ENCODE results near the gene IQGAP2.

IQGAP2 gene

DNA sequence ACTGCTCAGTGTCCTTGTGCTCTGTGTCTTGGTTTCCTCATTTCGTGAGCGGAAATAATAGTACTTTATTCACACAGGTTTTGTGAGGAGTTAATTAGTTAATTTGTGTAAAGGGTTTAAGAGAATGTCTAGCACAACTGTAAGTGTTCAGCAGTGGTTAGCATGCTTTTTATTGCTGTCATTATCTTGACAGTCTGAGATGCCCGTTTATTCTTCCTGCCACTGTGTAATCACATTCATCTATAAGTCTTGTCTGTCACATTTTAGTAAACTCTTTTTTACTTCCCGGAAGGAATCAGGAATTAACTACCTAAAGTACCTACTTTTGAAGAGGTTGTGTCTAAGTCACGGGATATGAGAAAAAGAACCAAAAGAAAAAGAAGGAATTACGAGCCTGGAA is 38.0 kb downstream of the IQGAP2 start:
- Histone ChIP-seq H3K9ac (ENCODE audit: low read length) (no peak overlapping the region), H3K27me3 (ENCODE audit: control insufficient read depth in 1 of 2, insufficient read depth in 2 of 2, low read length in 2 of 2) (no peaks in the 10 kb centered on the region), H3K4me3 (ENCODE audit: low read depth in 1 of 2, low read length in 2 of 2) (no peak overlapping the region), H3K4me1 (ENCODE audit: insufficient read depth, low read length) (no peaks in the 10 kb centered on the region), H3K36me3 (ENCODE audit: insufficient read depth, low read length) (no peaks in the 10 kb centered on the region), H3K9me3 (ENCODE audit: low read length) (no peaks in the 10 kb centered on the region), H3K27ac (ENCODE audit: low read depth, low read length) (no peak overlapping the region)

DNA sequence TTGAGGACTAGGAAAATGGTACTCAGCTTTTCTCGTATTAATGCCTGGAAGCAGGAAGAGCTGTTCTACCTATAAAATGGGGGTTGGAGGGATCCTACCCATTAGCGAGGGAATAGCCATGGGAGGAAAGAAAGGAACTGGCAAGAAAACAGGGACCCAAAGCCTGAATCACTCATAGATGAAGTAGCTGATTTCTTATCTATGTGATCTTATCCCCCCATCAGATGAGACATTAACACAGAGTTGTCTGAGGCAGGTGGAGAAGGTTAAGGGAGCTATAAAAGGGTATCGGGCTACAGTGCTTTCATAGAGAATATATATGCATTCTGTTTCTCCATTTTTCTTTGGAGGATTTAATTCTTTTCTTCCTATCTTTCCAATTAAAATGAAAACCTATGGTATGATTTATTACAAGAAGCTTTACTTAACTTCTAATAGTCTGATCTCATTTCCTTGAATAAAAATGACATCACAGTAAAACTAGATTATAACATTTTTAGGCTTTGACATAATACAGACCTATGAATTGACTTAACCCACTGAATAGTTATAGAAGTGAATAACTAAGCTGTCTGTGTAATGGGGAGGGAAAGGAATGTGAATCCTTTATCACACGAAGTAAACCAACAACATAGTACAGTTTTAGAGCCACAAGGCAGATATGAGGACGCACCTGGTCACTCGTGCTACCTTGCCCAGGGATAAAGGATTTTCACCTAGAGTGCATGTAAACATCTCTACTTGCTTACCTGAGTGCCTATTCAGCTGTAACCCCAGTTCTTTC is 39.0 kb downstream of the IQGAP2 start:
- Histone ChIP-seq H3K4me3 (ENCODE audit: low read depth in 1 of 2, low read length in 2 of 2) (no peak overlapping the region), H3K9ac (ENCODE audit: low read length) (no peak overlapping the region), H3K36me3 (ENCODE audit: insufficient read depth, low read length) (no peaks in the 10 kb centered on the region), H3K27me3 (ENCODE audit: control insufficient read depth in 1 of 2, insufficient read depth in 2 of 2, low read length in 2 of 2) (no peaks in the 10 kb centered on the region), H3K27ac (ENCODE audit: low read depth, low read length) (no peak overlapping the region), H3K4me1 (ENCODE audit: insufficient read depth, low read length) (no peaks in the 10 kb centered on the region), H3K9me3 (ENCODE audit: low read length) (no peaks in the 10 kb centered on the region)

DNA sequence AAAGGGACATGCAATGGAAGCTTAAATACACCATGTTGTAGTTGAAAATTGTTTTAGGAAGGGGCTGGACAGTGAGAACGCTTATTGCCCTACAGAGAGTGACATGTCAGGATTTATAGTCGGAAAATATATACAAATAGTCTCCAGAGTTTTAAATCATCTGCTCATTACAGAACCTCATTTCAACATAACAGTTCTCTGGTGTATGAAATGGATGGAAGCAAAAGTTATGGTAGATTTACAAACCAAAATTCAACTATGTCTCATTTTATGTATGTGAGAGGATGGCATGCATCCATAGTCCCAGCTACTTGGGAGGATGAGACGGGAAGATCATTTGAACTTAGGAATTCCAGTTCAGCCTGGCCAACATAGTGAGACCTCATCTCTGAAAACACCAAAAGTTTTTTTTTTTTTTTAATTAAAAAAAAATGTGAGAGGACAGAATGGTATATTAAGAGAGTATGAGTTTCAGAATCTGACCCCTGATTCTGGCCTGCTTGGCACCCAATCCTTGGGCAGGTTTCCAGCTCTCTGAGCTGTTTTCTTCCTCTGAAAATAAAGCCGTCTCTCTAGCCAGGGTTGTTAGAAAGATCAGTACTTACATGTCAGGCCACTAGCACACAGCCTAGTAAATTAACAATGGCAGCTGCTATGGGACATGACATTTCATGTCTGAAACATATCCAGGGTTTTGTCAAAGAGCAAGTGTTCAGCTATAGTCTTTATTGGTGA is 40.1 kb downstream of the IQGAP2 start:
- no peak overlapping the region for H3K27ac ChIP-seq (ENCODE audit: low read depth, low read length)
- H3K36me3 ChIP-seq (ENCODE audit: insufficient read depth, low read length), result no peaks in the 10 kb centered on the region
- no peaks in the 10 kb centered on the region for H3K9me3 ChIP-seq (ENCODE audit: low read length)
- no peaks in the 10 kb centered on the region for H3K4me1 ChIP-seq (ENCODE audit: insufficient read depth, low read length)
- H3K27me3 ChIP-seq (ENCODE audit: control insufficient read depth in 1 of 2, insufficient read depth in 2 of 2, low read length in 2 of 2), result no peaks in the 10 kb centered on the region
- no peak overlapping the region for H3K9ac ChIP-seq (ENCODE audit: low read length)
- H3K4me3 ChIP-seq (ENCODE audit: low read depth in 1 of 2, low read length in 2 of 2), result no peak overlapping the region

DNA sequence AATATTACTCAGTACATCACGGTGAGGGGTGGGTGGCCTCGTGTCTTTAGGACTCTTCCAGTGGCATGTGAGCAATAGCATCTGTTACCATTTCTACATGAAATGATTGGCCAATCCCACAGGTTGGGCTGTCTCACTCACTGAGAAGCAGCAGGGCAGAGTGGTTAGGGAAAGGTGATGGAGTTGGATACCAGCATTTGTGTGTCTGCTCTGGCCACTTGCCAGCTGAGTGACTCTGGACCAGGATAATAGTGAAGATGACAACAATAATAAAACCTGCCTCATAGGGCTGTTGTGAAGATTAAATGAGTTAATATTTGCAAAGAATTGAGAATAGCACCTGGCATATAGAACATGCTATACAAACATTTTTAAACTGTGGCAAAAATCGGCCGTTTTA is 42.0 kb downstream of the IQGAP2 start:
- Histone ChIP-seq H3K27me3 (ENCODE audit: control insufficient read depth in 1 of 2, insufficient read depth in 2 of 2, low read length in 2 of 2) (no peaks in the 10 kb centered on the region), H3K4me3 (ENCODE audit: low read depth in 1 of 2, low read length in 2 of 2) (no peak overlapping the region), H3K9me3 (ENCODE audit: low read length) (no peaks in the 10 kb centered on the region), H3K9ac (ENCODE audit: low read length) (no peak overlapping the region), H3K36me3 (ENCODE audit: insufficient read depth, low read length) (no peaks in the 10 kb centered on the region), H3K27ac (ENCODE audit: low read depth, low read length) (no peak overlapping the region), H3K4me1 (ENCODE audit: insufficient read depth, low read length) (peaks cover 6% of the 10 kb centered on the region)

DNA sequence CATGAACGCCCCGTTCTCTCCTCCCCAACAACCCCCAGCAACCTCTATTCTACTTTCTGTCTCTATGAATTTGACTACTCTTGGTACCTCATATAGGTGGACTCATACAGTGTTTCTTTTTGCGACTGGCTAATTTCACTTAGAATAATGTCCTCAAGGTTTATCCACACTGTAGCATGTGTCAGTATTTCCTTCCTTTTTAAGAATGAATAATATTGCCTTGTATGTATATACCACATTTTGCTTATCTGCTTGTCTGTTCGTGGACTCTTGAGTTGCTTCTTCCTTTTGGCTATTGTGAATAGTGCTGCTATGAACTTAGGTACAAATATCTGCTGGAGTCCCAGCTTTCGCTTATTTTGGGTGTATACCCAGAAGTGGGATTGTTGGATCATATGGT is 42.7 kb downstream of the IQGAP2 start:
- no peak overlapping the region for H3K9ac ChIP-seq (ENCODE audit: low read length)
- H3K4me3 ChIP-seq (ENCODE audit: low read depth in 1 of 2, low read length in 2 of 2), result no peak overlapping the region
- no peaks in the 10 kb centered on the region for H3K27me3 ChIP-seq (ENCODE audit: control insufficient read depth in 1 of 2, insufficient read depth in 2 of 2, low read length in 2 of 2)

DNA sequence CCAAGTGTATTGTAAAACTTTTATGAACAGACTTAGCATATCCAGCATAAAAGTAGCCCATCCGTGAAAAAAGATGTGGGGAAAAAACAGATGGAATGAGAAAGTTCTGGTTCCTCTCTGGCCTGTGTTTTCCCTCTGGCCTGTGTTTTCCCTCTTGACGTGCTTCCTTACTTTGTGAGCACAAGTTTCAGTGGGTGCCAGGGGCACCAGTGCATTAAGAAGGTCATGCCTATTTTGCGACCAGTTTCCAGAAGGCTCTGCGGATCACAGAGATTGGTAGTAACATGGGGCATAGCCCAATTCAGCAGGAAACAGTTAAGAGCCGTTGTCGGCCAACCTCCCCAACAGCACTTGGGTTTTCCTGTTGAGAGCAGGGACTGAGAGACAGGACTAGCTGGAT is 43.7 kb downstream of the IQGAP2 start:
- Histone ChIP-seq H3K9ac (ENCODE audit: low read length) (no peak overlapping the region), H3K4me1 (ENCODE audit: insufficient read depth, low read length) (peaks cover 16% of the 10 kb centered on the region), H3K27me3 (ENCODE audit: control insufficient read depth in 1 of 2, insufficient read depth in 2 of 2, low read length in 2 of 2) (no peaks in the 10 kb centered on the region), H3K36me3 (ENCODE audit: insufficient read depth, low read length) (no peaks in the 10 kb centered on the region), H3K27ac (ENCODE audit: low read depth, low read length) (no peak overlapping the region), H3K4me3 (ENCODE audit: low read depth in 1 of 2, low read length in 2 of 2) (no peak overlapping the region), H3K9me3 (ENCODE audit: low read length) (no peaks in the 10 kb centered on the region)

More for the DNA sequence above, 42.7 kb downstream of the IQGAP2 start:
- no peaks in the 10 kb centered on the region for H3K36me3 ChIP-seq (ENCODE audit: insufficient read depth, low read length)
- no peak overlapping the region for H3K27ac ChIP-seq (ENCODE audit: low read depth, low read length)
- H3K9me3 ChIP-seq (ENCODE audit: low read length), result no peaks in the 10 kb centered on the region
- peaks cover 14% of the 10 kb centered on the region for H3K4me1 ChIP-seq (ENCODE audit: insufficient read depth, low read length)

DNA sequence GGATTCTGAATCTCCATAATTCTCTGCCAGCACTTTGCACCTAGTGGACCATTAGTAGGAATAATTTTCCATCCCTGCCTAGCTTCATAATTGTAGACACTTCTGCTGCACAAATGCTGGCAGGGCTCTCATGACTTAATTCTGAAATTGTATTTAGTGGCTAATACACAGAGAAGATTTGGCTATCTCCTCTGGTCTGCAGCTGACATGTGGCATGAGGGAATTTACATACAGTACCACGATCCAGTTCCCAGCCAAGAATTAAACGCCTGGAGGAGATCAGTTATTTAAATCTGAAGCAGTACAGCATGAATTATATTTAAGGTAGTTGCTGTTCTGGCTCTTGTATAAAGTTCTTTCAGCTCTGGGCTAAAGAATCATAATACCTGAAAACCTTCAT is 46.5 kb downstream of the IQGAP2 start:
- no peak overlapping the region for H3K27ac ChIP-seq (ENCODE audit: low read depth, low read length)
- H3K36me3 ChIP-seq (ENCODE audit: insufficient read depth, low read length), result no peaks in the 10 kb centered on the region
- H3K27me3 ChIP-seq (ENCODE audit: control insufficient read depth in 1 of 2, insufficient read depth in 2 of 2, low read length in 2 of 2), result no peaks in the 10 kb centered on the region
- H3K9ac ChIP-seq (ENCODE audit: low read length), result no peak overlapping the region
- H3K4me1 ChIP-seq (ENCODE audit: insufficient read depth, low read length), result peaks cover 16% of the 10 kb centered on the region
- no peaks in the 10 kb centered on the region for H3K9me3 ChIP-seq (ENCODE audit: low read length)
- no peak overlapping the region for H3K4me3 ChIP-seq (ENCODE audit: low read depth in 1 of 2, low read length in 2 of 2)

DNA sequence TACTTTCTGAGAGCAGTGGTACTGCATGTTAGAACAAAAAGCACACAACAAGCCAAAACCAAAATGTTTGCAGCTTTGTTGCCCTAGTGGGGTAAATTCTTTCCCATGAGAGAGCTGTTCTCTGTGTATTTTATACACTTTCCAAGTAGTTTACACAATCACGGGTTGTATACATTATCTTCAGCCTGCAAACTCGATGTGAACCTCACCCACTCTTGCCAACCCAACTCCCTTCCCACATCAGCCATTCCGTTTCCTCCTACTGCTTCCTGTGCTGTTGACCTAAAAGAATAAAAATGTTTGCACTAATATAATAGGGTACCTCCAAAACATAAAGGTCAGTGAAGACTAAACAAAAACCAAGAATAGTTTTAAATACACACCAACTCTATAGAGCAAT is 47.0 kb downstream of the IQGAP2 start:
- H3K9me3 ChIP-seq (ENCODE audit: low read length), result no peaks in the 10 kb centered on the region
- H3K36me3 ChIP-seq (ENCODE audit: insufficient read depth, low read length), result no peaks in the 10 kb centered on the region
- H3K27ac ChIP-seq (ENCODE audit: low read depth, low read length), result no peak overlapping the region
- peaks cover 16% of the 10 kb centered on the region for H3K4me1 ChIP-seq (ENCODE audit: insufficient read depth, low read length)
- no peak overlapping the region for H3K4me3 ChIP-seq (ENCODE audit: low read depth in 1 of 2, low read length in 2 of 2)
- H3K27me3 ChIP-seq (ENCODE audit: control insufficient read depth in 1 of 2, insufficient read depth in 2 of 2, low read length in 2 of 2), result no peaks in the 10 kb centered on the region
- no peak overlapping the region for H3K9ac ChIP-seq (ENCODE audit: low read length)

DNA sequence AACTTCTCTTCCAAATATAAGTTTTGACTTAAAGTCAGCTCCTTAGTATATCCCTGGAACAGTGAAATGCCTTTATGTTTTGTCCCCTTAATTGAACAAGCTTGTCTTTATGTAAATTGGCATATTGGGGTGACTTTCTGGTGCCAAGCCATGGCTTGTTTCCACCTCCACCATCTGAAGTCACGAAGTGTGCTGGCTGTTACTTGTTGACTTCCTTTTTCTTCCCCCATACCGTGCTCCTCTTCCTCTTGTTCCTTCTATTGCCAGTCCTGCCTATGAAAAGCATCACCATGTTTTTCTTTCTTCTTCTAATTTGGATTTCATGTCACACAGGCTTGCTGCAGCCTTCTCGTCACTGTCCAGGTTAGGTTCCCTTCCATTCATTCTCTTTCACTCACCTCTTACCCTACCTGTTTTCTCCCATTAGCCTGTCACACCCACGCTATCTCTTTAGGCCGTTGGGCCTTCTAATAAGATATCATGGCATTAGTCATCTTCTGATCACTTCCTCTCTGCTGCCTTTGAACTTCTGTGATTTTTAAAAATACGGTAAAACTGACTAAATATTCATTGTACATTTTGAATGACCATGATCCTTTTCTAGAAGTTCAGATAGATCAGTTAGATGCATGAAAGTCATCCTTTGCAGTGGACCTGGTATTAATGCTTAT is 48.1 kb downstream of the IQGAP2 start:
- Histone ChIP-seq H3K9ac (ENCODE audit: low read length) (no peak overlapping the region), H3K4me1 (ENCODE audit: insufficient read depth, low read length) (peaks cover 16% of the 10 kb centered on the region), H3K36me3 (ENCODE audit: insufficient read depth, low read length) (no peaks in the 10 kb centered on the region), H3K27me3 (ENCODE audit: control insufficient read depth in 1 of 2, insufficient read depth in 2 of 2, low read length in 2 of 2) (no peaks in the 10 kb centered on the region), H3K4me3 (ENCODE audit: low read depth in 1 of 2, low read length in 2 of 2) (no peak overlapping the region), H3K9me3 (ENCODE audit: low read length) (no peaks in the 10 kb centered on the region), H3K27ac (ENCODE audit: low read depth, low read length) (no peak overlapping the region)

DNA sequence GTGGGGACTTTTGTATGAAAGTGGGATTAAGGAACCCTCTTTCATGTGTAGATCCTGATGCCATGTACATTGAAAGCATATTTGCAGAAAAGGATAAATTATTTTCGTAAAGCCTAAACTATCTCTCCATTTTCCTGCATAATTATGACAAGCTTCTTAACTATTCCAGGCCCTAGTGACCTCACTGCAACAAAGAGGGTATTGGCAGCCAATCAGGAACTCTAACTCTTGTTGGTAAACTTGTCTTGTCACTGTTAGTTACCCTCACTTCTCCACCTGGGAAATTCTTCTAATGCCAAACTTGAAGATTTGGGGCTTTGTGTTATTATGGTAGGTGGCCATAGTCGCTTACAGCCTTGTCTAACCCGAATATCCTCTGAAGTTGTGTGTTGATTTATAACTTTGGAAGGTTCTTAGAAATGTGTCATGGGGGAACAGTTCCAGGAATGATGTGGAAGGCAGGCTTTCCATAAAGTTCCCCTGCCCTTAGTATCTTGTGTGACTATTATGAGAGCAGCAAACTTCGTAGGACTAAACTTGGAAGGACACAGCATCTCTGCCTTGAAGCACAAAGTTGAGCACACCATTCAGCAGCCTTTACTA is 52.5 kb downstream of the IQGAP2 start:
- H3K27me3 ChIP-seq (ENCODE audit: control insufficient read depth in 1 of 2, insufficient read depth in 2 of 2, low read length in 2 of 2), result no peaks in the 10 kb centered on the region
- no peak overlapping the region for H3K27ac ChIP-seq (ENCODE audit: low read depth, low read length)
- H3K4me1 ChIP-seq (ENCODE audit: insufficient read depth, low read length), result peaks cover 5% of the 10 kb centered on the region
- no peak overlapping the region for H3K9ac ChIP-seq (ENCODE audit: low read length)
- no peaks in the 10 kb centered on the region for H3K36me3 ChIP-seq (ENCODE audit: insufficient read depth, low read length)
- no peak overlapping the region for H3K4me3 ChIP-seq (ENCODE audit: low read depth in 1 of 2, low read length in 2 of 2)
- no peaks in the 10 kb centered on the region for H3K9me3 ChIP-seq (ENCODE audit: low read length)

DNA sequence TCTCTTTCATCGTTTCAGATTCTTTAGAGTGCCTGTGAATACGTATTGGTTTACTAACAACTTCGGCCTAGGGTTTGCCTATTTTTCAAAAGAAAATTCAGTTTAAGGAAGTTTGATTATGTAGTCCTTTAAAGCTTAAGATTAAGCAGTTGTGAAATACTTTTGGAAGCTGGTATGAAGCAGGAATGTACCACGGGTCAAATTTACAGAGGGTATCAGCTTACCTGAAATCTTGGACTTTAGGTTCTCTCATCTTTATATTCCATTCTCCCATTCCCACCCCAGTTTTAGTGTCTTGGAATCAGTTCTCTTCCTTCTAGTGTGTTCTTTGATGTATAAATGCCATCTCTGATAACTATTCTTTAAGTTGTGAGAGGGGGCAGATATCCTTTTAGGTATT is 53.2 kb downstream of the IQGAP2 start:
- Histone ChIP-seq H3K36me3 (ENCODE audit: insufficient read depth, low read length) (no peaks in the 10 kb centered on the region), H3K4me3 (ENCODE audit: low read depth in 1 of 2, low read length in 2 of 2) (no peak overlapping the region), H3K9ac (ENCODE audit: low read length) (no peak overlapping the region), H3K27me3 (ENCODE audit: control insufficient read depth in 1 of 2, insufficient read depth in 2 of 2, low read length in 2 of 2) (no peaks in the 10 kb centered on the region), H3K4me1 (ENCODE audit: insufficient read depth, low read length) (no peaks in the 10 kb centered on the region), H3K9me3 (ENCODE audit: low read length) (no peaks in the 10 kb centered on the region), H3K27ac (ENCODE audit: low read depth, low read length) (no peak overlapping the region)
